Mucosa of descending colon (tissue), 3 donors: ENCODE data around the gene S1PR3. TPM values are rescaled to one million over a fixed set of nuclear protein-coding genes. Genes with fewer than 3 reads are reported as not detected.
A peak's percentile ranks its signal among the peaks of the same experiment; 100 is the strongest.

Source experiments
- ATAC-seq: fragments of 200-7000 bp; cut with Tn5 transposase; one replicate; pipeline ENCODE4 v1.9.1; 2020; ENCODE audit warnings: mild to moderate bottlenecking, moderate library complexity
- DNase-seq, 3 donors: peaks; one replicate each; pipeline ENCODE4 v3.0.0-alpha.2; 2020
- H3K36me3 ChIP-seq: fragments of 200-600 bp; one replicate; pipeline ENCODE4 v1.8.0; 2021; ENCODE audit warnings: low read depth, mild to moderate bottlenecking
- H3K4me1 ChIP-seq: fragments of 200-600 bp; one replicate; pipeline ENCODE4 v1.8.0; 2021; ENCODE audit warnings: low read depth, mild to moderate bottlenecking
- H3K4me3 ChIP-seq: fragments of 200-600 bp; one replicate; pipeline ENCODE4 v1.8.0; 2021; ENCODE audit warnings: mild to moderate bottlenecking
- H3K9me3 ChIP-seq: fragments of 200-600 bp; one replicate; pipeline ENCODE4 v1.8.0; 2021; ENCODE audit warnings: mild to moderate bottlenecking
- CTCF ChIP-seq: fragments of 200-600 bp; IDR thresholded peaks from one replicate; pipeline ENCODE4 v1.8.0; 2022; ENCODE audit warnings: antibody characterized with exemption, mild to moderate bottlenecking
- intact Hi-C, 2 donors: fragments of 100-400 bp; cut with DNase I in 1 of 2; cut with micrococcal nuclease in 1 of 2; formaldehyde crosslinking; loops; one replicate each; pipeline versions ENCODE4 v1.11.0 to v1.11.1; 2022; cut with DNase I, micrococcal nuclease
- total RNA-seq, 3 donors: library from RNA; stranded (reverse); fragmentation: NEBNext Ultra II Directional in 2 of 3; extraction: Animal tissue kit (Norgen Biotek cat#: 25700) in 2 of 3; gene quantifications; one replicate each; pipeline versions ENCODE4 v1.2.1 to v1.2.4, GENCODE V29; 2021 to 2023
- donor health status: DM: no; HTN: no; CAD: no; lungs with moderate emphysema.
- donor health status: DM: no; HTN: no; CAD: no.
- donor health status: DM: no; HTN: yes; CAD: no.

Gene S1PR3
- total RNA-seq, 3 donors from 2014 or later: 0.87 to 12.2 (median 3.0) TPM

DNA sequence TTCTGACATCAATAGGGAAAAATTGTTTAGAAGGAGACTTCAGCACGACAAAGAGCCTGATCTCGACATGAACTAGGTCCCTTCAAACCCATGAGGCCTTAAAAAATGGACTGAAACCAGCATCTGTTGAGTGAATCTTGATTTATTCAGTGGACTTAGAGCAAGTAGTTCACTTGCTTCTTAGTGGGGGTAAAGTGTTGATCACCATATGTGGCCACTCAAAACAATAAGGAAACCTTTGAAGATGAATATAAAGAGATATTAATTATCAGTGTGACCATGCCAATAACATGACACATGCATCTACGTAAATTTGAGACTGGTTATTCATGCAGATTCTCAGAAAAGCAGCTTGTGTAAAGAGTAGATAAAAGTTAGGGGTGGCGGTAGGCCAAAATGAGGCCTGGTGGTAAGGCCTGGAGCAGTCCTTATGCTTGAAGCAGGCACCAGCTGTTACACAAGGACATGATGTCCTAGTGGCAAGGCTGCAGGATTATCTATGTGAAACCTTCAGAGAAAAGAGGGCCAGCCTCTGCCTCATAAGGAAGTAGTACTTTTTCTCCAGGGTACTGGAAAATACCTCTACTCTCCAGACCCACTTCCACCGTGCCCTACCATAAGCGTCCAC, 61.3 kb downstream of the S1PR3 start:
- ATAC-seq: peak; percentile 13
- no peak for TF ChIP-seq CTCF
- Histone ChIP-seq H3K4me1 (no peaks in the 10 kb centered on the region), H3K4me3 (no peak overlapping the region), H3K9me3 (no peaks in the 10 kb centered on the region), H3K36me3 (no peaks in the 10 kb centered on the region)
- no peak for DNase-seq
- intact Hi-C loops: no loop called here

- DNase-seq (no peak), ATAC-seq (no peak)
- no peak for TF ChIP-seq CTCF
- Histone ChIP-seq H3K9me3 (no peaks in the 10 kb centered on the region), H3K4me1 (no peaks in the 10 kb centered on the region), H3K4me3 (no peak overlapping the region), H3K36me3 (no peaks in the 10 kb centered on the region)
- intact Hi-C loops: no loop called here
Measured at GRCh38 chr9:89053301-89053700, 62.0 kb downstream of the S1PR3 start.

Other genes with a start within 250 kb of the S1PR3 start
- 1 to 10 TPM in 2 of 3 donors, under 1 TPM in 1; 0.35 to 4.8 (median 1.5) TPM for gene SHC3, start 187.3 kb downstream of the S1PR3 start, total RNA-seq